HG03520 (cell line): ENCODE results near the gene OBSCN.

ENCODE experiments used
- ATAC-seq: cut with Tn5 transposase; IDR thresholded peaks from one replicate; pipeline ENCODE4 v1.9.1; 2021; ENCODE audit warnings: mild to moderate bottlenecking, moderate library complexity; ENCODE audit not compliant: unreplicated experiment

The OBSCN gene

DNA sequence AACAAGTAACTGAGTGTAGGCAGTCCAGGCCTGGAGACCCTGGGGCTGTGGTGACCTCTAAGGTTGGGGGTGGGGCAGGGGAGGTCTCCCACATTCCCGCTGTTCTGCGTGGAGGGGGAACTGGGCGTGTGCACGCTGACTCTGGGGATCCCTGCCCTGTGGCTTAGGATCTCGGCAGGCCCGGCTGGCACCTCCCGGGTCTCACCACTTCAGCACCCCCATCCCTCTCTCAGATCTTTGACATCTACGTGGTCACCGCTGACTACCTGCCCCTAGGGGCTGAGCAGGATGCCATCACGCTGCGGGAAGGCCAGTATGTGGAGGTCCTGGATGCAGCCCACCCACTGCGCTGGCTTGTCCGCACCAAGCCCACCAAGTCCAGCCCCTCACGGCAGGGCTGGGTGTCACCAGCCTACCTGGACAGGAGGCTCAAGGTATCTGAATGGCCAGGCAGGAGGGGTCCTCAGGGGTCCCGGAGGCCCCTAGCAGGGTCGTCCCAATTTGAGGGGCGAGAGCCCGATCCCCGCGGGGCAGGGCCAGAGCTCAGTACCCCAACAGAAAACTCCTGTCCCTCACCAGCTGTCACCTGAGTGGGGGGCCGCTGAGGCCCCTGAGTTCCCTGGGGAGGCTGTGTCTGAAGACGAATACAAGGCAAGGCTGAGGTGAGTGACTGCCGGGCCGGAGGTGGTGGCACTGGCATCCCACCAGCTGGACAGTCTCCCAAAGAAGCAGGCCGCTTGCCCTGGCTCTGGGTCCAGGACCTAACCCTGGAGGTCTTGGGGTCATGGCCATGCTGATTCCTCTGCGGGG is 130.1 kb downstream of the OBSCN start:
- ATAC-seq = no peak

DNA sequence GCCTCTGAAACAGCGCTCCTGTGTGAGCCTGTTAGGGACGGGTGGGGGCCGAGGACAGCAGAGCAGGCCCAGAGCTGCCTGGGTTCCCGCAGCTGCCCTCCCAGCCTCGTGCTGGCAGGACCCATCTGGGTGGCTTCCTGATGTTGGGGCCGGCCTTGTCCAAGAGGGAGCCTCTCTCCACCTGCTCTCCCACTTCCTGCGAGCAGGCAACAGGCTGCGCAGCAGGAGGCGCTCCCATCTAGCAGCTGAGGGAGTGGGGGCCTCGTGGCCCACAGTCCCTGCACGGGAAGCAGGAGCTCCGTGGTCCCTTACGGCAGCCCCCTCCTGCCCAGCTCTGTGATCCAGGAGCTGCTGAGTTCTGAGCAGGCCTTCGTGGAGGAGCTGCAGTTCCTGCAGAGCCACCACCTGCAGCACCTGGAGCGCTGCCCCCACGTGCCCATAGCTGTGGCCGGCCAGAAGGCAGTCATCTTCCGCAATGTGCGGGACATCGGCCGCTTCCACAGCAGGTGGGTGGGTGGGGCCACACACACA is 130.7 kb downstream of the OBSCN start:
- ATAC-seq = no peak

- no peak for ATAC-seq
These were observed 131.3 kb downstream of the OBSCN start for GRCh38 chr1:228339059-228339704.

DNA sequence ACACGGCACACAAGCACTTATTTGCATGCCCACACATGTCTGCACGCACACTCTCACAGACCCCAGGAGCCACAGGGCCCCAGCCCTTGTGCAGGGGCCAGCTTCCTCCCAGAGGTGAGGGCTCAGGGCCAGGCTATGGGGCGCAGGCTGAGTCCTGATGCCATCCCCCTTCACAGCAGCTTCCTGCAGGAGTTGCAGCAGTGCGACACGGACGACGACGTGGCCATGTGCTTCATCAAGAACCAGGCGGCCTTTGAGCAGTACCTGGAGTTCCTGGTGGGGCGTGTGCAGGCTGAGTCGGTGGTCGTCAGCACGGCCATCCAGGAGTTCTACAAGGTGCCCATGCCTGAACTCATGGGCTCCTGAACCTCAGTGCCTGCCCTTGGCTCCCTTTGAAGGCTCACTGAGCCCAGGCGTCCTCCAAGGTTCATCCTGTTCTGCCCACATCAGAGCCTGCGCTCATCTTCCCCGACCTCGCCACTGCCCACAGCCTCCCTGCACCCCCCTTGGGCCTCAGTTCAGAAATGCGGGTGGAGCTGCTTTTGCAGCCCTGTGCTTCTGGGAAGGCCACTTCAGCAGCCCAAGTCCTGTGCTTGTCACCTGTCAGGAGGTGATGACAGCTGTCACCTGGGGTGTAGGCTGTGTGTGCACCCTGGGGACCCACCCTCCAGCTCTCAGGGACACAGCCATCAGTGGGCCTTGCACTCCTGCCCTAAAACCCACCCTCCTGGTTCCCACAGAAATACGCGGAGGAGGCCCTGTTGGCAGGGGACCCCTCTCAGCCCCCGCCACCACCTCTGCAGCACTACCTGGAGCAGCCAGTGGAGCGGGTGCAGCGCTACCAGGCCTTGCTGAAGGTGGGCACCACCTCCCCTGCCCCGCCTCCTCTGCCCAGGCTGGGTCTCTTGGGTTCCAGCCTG is 132.2 kb downstream of the OBSCN start:
- no peak for ATAC-seq

DNA sequence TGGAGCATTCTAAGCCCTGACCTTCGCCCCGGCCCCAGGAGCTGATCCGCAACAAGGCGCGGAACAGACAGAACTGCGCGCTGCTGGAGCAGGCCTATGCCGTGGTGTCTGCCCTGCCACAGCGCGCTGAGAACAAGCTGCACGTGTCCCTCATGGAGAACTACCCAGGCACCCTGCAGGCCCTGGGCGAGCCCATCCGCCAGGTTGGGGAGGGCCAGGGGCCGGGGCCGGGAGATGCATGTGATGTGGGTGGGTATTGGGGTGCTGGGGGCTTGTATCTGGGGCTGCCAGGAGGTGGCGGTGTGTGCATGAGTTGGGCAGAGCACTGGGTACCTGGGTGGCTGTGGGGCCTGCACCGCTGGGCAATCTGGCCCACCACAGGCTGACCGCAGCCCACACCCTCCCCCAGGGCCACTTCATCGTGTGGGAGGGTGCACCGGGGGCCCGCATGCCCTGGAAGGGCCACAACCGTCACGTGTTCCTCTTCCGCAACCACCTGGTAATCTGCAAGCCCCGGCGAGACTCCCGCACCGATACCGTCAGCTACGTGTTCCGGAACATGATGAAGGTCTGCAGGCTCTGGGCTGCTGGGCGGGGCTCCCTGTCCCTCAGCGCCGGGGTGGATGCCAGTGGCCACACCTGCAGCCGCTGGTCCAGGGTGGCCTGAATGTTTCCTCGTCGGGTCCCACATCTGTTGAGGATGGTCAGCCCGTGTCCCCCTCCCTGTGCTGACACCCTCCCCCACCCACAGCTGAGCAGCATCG is 133.0 kb downstream of the OBSCN start:
- no peak for ATAC-seq

DNA sequence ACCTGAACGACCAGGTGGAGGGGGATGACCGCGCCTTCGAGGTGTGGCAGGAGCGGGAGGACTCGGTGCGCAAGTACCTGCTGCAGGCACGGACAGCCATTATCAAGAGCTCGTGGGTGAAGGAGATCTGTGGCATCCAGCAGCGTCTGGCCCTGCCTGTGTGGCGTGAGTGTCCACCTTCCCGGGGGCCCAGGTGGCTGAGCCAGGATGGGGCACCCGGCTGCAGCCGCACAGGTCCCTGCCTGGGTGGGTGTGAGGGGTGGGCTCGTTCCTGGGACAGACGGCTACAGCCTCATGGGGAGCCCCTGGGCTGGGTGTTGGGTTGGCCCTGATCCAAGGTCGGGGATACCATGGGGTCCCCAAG is 133.6 kb downstream of the OBSCN start:
- ATAC-seq = no peak

DNA sequence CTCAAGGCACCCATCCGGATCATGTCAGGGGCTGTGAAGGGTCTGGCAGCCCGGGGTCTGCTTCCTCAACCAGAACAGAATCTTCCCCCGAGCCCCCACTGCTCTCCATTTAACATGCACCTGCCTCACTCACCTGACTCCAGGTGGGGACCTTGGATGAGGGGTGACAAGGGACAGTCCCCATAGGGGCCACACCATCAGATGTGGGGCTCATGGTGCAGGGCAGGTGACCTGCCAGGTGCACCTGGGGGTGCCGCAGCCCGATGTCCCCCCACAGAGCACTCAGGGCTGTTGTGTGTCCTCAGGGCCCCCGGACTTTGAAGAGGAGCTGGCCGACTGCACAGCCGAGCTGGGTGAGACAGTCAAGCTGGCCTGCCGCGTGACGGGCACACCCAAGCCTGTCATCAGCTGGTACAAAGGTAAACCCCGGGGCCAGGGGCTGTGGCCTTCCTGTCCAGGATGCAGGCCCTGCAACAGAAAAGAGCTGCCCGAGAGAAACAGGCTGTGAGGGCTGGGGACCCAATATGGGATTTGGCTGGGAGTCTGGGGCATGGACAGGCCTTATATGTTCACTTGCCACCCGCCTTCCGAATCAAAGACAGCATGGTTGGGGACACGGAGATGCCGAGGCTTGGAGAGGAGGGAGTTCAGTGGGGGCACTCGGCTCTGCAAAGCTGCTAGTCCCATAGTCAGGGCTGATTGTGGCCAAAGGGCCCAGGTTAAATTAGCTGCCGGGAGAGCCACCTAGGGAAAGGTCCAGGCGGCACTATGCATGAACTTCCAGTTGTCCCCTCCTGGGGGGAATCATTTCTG is 134.2 kb downstream of the OBSCN start:
- no peak for ATAC-seq

DNA sequence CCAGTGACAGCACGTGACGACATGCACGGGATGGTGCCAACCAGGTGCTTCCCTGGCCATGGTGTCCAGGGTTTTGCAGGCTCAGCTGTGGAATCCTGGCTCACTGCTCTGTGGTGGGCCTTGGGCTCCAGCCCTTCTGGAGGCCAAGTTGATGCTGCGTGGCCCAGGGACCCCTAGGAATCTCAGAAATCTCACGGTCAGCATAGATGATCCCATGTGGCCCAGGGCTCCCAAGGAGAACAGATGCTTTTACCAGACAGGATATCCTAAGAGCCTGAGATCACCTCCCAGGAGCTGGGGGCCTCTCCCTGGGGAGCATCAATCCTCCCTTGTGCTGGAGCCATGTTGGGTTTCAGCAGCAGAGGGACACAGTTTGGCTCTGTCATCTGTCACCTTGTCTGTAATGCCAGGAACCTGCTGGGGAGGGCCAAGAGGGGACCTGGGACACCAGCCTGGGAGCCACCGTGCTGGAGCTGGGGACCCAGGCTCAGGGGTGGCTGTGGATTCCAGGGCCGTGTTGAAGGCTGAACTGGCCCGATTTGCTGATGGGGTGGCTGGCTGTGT is 134.9 kb downstream of the OBSCN start:
- ATAC-seq = no peak

DNA sequence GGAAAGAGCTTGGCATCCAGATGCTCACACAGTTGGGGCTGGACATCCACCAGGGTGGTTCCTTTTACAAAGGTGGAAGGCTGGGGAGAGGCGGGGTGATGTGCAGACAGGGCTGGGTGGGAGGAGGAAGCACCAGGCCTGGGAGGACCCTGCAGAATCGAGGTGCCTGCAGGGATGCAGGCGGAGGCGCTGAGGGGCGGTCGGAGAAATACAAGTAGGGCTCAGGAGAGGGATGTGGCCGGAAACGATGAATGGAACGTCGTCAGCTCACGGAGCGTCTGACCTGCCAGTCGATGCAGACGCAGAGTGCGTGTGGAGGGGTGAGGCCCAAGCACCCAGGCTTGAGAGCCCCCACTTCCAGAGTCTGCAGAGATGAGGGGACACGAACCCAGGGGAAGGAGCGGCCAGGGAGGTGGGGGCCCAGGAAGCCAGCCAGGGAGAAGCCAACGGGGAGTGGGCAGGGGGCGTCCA is 135.4 kb downstream of the OBSCN start:
- ATAC-seq = no peak

- no peak for ATAC-seq
These were observed 136.8 kb downstream of the OBSCN start for GRCh38 chr1:228344631-228345072.

DNA sequence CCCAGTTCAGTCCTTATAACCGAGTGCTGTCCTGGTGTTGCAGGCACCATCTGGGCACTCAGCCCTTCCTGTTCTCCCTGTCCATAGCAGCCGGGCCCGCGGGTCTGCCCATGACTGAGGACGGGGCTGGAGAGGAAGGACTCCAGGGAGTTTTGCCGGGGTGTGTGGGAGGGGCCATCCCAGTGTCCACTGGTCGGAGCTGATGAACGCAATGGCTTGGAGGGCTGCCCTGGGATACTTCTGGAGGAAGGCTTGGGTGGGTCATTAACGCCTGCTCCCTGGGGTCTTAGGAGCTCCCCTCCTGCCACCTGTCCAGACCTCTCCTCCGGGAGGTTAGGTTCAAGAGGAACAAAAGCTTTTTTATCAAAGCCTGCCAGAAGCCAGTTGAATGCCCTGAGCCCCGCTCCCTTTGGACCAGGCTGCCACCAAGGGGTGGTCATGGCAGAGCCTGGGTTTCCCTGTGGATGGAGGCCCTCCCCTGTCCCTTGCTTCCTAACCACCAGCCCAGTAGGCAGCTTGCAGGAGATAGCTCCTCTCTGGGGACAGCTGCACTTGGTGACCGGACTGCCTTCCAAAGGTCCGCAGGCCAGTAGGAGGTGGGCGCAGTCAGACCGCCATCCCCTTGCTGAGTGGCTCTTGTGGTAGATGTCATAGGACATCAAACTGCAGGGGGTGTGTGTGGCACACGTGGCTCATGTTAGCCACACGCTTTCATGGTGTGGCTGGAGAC is 137.5 kb downstream of the OBSCN start:
- ATAC-seq = no peak

DNA sequence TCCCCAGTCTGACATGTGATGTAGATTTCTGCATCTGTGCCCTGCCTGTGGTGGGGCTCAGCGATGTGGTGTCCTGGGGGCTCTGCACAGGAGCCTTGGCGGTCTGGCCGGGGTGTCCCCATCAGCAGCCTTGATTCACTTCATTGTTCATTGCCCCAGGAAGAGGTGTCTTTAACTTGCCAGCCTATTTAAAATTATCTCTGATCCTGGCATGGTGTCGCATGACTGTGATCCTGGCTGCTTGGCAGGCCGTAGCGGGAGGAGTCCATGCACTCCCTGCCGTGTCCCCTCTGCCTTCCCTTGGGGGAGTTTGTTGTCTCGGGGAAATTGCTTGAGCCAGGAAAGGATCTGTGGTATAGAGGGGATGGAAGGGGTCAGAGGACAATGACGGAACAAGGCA is 138.9 kb downstream of the OBSCN start:
- ATAC-seq = no peak

DNA sequence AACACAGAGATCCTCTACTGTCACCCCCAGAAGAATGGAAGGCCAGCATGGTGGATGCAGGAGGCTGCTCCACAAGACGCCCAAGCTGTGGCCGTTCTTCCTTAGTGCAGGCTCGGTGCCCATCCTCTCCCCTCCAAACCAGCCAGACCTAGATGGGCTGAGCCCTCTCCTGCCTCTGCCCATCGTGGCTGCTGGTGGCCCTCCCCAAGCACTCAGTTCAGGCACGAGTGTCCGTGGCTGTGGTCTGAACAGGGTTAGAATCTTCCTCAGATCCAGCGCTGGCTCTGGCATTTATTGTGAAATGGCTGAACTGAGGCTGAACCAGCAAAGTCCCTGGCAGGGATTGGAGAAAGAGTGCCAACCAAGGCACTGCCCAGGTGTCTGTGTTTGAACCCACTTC is 139.3 kb downstream of the OBSCN start:
- ATAC-seq = no peak

- ATAC-seq = no peak
These were observed 141.0 kb downstream of the OBSCN start for GRCh38 chr1:228348708-228349467.

GRCh38 chr1:228349701-228350171 is 141.9 kb downstream of the OBSCN start:
- ATAC-seq = no peak

- ATAC-seq = no peak
These were observed 142.4 kb downstream of the OBSCN start for GRCh38 chr1:228350179-228350742.
